Activated naive CD4-positive, alpha-beta T cell treated with anti-CD3 and anti-CD28 coated beads for 36 hours (primary cell): ENCODE measurements around the gene MLLT6. TPM values are rescaled to one million over a fixed set of nuclear protein-coding genes. Genes with fewer than 3 reads are reported as not detected.

Experiments used
- CTCF ChIA-PET: fragments of 350-600 bp; sonication (Branson Sonifier 250); formaldehyde crosslinking; loops from one replicate; lab custom pipeline; 2021; ENCODE audit warnings: antibody characterized with exemption; lab: Charles Lee
- DNase-seq: peaks from one replicate; pipeline ENCODE4 v3.0.0-alpha.2; 2020
- H3K27ac Mint-ChIP-seq: one replicate; pipeline ENCODE4 v1.8.0; 2021; ENCODE audit warnings: mild to moderate bottlenecking, mixed read lengths
- H3K27me3 Mint-ChIP-seq: one replicate; pipeline ENCODE4 v1.8.0; 2021; ENCODE audit warnings: low read depth, mixed read lengths
- H3K36me3 Mint-ChIP-seq: one replicate; pipeline ENCODE4 v1.8.0; 2021; ENCODE audit warnings: low read depth, mixed read lengths
- H3K4me1 Mint-ChIP-seq: one replicate; pipeline ENCODE4 v1.8.0; 2021; ENCODE audit warnings: low read depth, mixed read lengths
- H3K4me3 Mint-ChIP-seq: one replicate; pipeline ENCODE4 v1.8.0; 2021; ENCODE audit warnings: mild to moderate bottlenecking, moderate library complexity, mixed read lengths
- H3K9me3 Mint-ChIP-seq: one replicate; pipeline ENCODE4 v1.8.0; 2021; ENCODE audit warnings: mixed read lengths
- intact Hi-C: fragments of 100-400 bp; cut with micrococcal nuclease; formaldehyde crosslinking; loops from one replicate; pipeline ENCODE4 v1.15.1; 2023
- total RNA-seq, 2 experiments: library from RNA; stranded (reverse); gene quantifications; one replicate each; pipeline ENCODE4 v1.2.3, GENCODE V29; 2021

Gene MLLT6
- total RNA-seq, 2 experiments from 2014 or later: 170 to 177 TPM

DNA sequence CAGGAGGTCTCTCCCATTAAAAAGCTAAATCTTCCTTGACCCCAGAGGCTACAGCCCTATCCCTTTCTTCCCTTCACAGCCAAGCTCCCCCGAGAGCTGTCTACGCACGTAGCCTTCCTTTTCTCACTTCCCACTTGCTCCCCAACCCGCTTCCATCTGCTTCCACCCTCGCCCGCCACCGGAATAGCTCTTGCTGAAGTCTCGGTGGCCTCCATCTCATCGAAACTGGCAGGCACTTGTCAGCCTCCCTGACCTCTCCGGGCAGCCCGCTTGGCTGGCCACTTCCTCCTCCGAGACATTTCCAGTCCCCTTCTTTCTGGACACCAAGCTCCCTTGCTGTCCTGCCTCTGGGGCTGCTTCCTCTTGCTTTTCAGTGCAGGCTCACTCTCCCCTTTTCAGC is 19.6 kb upstream of the MLLT6 start:
- no peak for DNase-seq
- Mint-ChIP-seq H3K9me3 (no peaks in the 10 kb centered on the region), H3K4me1 (no peaks in the 10 kb centered on the region), H3K4me3 (no peak overlapping the region), H3K27me3 (no peaks in the 10 kb centered on the region), H3K27ac (no peak overlapping the region), H3K36me3 (no peaks in the 10 kb centered on the region)
- intact Hi-C loops: no loop called here
- CTCF ChIA-PET: no interaction called here

DNA sequence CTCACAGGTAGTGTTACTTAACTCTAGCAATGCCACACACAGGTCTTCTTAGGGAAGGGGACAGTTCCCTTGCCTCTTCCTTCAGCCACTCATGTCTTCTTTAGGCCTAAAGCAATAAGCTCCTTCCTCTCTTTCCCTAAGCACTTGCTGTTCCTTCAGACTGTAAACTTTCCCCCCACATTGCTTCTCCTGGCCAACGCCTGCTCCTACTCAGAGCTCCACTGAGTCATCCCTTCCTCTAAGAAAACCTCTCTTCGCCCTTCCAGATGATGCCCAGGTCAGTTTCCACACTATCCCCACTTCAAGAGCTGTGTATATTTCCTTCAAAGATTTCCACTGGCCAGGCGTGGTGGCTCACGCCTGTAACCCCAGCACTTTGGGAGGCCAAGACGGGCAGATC is 17.8 kb upstream of the MLLT6 start:
- CTCF ChIA-PET: interaction anchor here (1.6 to 2.1 kb wide), 2 partner anchors 11 to 48 kb away, joined by 7 to 14 read pairs; no protein-coding TSS in a partner anchor
- no peaks in the 10 kb centered on the region for H3K9me3 Mint-ChIP-seq
- no peak for DNase-seq
- H3K36me3 Mint-ChIP-seq: no peaks in the 10 kb centered on the region
- H3K4me3 Mint-ChIP-seq: no peak overlapping the region
- no peaks in the 10 kb centered on the region for H3K27me3 Mint-ChIP-seq
- no peaks in the 10 kb centered on the region for H3K4me1 Mint-ChIP-seq
- H3K27ac Mint-ChIP-seq: no peak overlapping the region
- intact Hi-C loops: no loop called here

DNA sequence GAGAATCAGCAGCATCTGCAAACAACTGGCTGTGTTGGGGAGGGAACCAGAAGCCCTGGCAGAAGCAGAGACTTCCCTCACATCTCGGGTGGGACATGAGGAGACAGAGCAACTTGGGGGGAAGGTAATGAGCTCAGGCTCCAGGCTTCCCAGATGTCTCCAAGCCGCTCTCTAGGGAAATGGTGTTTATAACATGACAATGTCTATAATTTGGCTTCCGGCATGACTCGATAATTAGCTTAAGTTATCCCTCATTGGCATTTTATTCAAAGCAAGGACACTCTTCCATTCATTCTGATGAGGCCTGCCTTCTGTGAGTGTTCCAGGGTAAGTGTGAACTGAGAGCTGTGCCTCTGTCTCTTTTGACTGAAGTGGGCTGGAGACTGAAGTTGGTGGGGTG is 14.7 kb upstream of the MLLT6 start:
- Mint-ChIP-seq H3K9me3 (no peaks in the 10 kb centered on the region), H3K4me1 (no peaks in the 10 kb centered on the region), H3K27me3 (no peaks in the 10 kb centered on the region), H3K36me3 (no peaks in the 10 kb centered on the region), H3K27ac (no peak overlapping the region), H3K4me3 (no peak overlapping the region)
- intact Hi-C loops: no loop called here
- CTCF ChIA-PET: interaction anchor here (1.0 kb wide), 1 partner anchor 14 kb away, joined by 5 read pairs; no protein-coding TSS in a partner anchor
- no peak for DNase-seq

DNA sequence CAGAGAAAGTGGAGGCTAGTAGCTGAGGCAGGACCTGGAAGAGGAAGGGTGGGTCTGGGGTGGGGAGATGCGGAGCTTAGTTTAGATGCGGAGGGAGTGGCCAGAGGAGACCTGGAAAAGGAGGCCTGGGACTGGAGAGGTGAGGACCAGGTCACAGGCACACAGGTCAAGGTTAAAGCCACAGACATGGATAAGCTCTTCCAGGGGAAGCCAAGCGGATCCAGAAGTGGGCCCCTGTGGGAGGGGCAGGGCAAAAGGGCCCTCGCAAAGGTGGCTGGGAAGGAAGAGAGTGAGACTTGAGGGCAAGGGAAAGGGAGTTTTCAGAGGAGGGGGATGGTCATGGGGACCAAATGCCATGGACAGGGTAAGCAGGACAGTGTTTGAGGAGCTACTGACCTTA is 13.9 kb upstream of the MLLT6 start:
- Mint-ChIP-seq H3K27ac (no peak overlapping the region), H3K4me1 (peaks cover 5% of the 10 kb centered on the region), H3K9me3 (no peaks in the 10 kb centered on the region), H3K4me3 (no peak overlapping the region), H3K36me3 (no peaks in the 10 kb centered on the region), H3K27me3 (no peaks in the 10 kb centered on the region)
- CTCF ChIA-PET: interaction anchor here (1.0 kb wide), 1 partner anchor 15 kb away, joined by 5 read pairs; no protein-coding TSS in a partner anchor
- DNase-seq: no peak
- intact Hi-C loops: no loop called here

DNA sequence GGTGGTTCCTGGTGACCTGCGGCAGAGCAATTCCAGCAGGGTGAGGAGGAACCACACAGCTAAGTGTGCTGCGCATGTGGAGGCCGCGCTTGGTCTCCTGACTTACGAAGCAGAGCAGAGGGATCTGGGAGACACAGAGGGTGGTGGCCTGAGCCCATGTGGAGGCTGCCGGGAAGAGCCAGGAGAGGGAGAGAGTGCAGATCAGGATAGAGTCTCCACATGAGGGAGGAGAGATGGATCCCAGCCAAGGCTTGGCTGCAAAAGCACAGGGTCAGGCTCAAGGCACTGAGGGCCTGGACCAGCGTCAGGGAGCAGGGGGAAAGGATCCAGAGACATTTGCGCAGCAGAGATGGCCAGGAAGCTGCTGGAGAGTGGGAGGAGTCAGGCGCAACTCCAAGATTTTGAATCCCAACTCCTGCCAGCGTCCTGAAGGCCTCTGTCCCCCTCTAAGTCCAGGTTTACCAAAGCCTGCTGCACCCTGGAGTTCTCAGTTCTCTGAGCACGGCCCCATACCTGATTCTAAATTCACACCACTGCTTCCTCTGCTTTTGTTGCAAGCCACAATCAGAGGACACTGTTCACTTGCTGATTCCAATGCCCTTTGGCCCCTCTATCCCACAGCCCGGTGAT is 11.3 kb upstream of the MLLT6 start:
- no peaks in the 10 kb centered on the region for H3K9me3 Mint-ChIP-seq
- intact Hi-C loops: no loop called here
- H3K4me3 Mint-ChIP-seq: no peak overlapping the region
- H3K36me3 Mint-ChIP-seq: no peaks in the 10 kb centered on the region
- peaks cover 25% of the 10 kb centered on the region for H3K4me1 Mint-ChIP-seq
- no peaks in the 10 kb centered on the region for H3K27me3 Mint-ChIP-seq
- CTCF ChIA-PET: interaction anchor here (1.5 kb wide), 1 partner anchor 42 kb away, joined by 3 read pairs; no protein-coding TSS in a partner anchor
- H3K27ac Mint-ChIP-seq: no peak overlapping the region
- DNase-seq: no peak

DNA sequence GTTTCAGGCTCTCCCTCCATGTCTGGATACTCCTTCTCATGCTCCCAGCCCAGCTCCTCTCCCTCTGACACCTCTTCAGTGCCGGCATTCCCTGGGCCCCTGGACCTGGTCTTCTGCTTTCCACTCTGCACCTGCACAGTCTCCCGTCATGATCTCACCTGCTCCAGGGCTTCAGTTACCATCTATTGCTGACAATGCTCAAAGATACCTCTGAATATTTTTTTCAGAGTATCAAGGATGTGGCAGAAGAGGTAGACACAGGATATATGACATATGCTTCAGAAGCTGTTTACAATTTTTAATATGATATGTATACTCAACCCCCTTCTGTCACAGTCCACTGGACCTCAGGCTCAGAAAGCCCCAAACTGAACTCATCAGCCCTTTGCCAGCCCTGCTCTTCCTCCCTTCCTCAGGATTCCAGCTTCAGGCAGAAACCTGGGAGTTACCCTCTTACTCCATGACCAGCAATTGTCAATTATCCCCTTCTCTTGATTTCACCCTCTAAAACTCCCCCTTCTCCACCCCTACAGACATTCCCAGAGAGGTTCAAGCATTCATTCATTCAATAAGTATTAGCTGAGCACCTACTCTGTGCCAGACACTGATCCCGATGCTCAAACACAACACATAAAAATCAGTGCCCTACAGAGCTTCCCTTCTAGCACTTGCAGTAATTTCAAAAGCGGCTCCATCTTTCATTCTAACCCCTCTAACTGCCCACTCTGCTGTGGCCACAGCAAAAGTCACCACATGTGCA is 7.8 kb upstream of the MLLT6 start:
- intact Hi-C loops: no loop called here
- no peaks in the 10 kb centered on the region for H3K27me3 Mint-ChIP-seq
- no peak overlapping the region for H3K4me3 Mint-ChIP-seq
- no peaks in the 10 kb centered on the region for H3K9me3 Mint-ChIP-seq
- CTCF ChIA-PET: interaction anchor here (0.6 to 2.2 kb wide), 4 partner anchors 8 to 200 kb away, joined by 3 to 14 read pairs (median 3); partner anchors contain the start of gene MLLT6
- no peaks in the 10 kb centered on the region for H3K36me3 Mint-ChIP-seq
- DNase-seq: no peak
- peaks cover 50% of the 10 kb centered on the region for H3K4me1 Mint-ChIP-seq
- no peak overlapping the region for H3K27ac Mint-ChIP-seq

DNA sequence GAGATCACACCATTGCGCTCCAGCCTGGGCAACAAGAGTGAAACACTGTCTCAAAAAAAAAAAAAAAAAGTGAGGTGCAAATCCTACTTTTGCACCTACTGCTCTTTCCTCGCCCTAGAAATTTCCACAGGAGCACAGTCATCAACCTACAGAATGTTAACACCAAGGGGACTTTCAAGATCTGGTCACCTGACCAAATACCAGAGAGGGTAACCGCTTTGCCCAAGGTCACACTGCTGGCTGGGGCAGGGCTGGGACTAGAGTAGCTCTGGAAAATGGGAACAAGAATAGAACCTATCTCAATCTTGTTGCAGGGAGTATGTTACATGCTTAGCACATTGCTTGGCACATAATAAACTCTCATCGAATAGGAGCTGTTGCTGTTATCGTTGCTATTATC is 6.3 kb upstream of the MLLT6 start:
- CTCF ChIA-PET: interaction anchor here (0.6 to 3.4 kb wide), 2 partner anchors 10 to 22 kb away, joined by 3 to 32 read pairs; partner anchors contain the start of gene EPOP
- intact Hi-C loops: no loop called here
- no peak overlapping the region for H3K4me3 Mint-ChIP-seq
- H3K4me1 Mint-ChIP-seq: peaks cover 50% of the 10 kb centered on the region
- no peak for DNase-seq
- no peaks in the 10 kb centered on the region for H3K27me3 Mint-ChIP-seq
- H3K9me3 Mint-ChIP-seq: no peaks in the 10 kb centered on the region
- peak overlapping the region; percentile 97 for H3K27ac Mint-ChIP-seq
- H3K36me3 Mint-ChIP-seq: peaks cover 2% of the 10 kb centered on the region

DNA sequence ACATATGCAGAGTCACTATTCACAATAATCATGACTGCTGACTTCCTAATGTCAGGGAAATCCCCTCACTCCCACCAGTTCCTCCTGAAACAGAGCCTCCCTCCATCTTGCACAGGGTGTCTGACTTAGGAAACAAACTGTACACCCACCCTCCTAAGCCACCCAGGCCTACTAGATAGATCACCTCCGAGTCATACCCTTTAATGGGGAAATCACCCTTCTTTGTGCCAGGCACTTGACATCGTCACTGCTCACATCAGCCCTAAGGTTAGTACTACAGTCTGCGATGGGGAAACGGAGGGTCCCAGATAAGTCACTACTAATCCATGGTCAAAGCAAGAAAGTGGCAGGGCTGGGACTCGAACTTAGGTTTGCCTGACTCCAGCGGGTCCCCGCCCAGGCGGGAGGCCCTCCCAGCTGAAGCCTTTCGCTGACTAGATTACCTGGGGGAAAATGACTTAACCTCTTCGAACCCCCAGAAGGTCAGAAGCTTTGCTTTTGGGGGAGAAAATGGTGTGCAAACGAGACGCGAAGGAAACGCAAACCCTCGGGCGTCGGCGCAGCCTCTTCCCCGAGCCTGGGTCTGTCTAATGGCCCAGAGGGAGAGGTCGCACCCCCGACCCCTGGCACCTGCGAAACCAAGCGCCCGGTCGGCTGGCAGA is 3.4 kb upstream of the MLLT6 start:
- intact Hi-C loops: loop anchor here (1.0 to 5.0 kb wide), 9 partner anchors 24 to 1071 kb away; partner anchors contain the start of genes CISD3, PSMB3 and RPL23
- Mint-ChIP-seq H3K4me1 (peaks cover 45% of the 10 kb centered on the region), H3K9me3 (no peaks in the 10 kb centered on the region), H3K27ac (peak overlapping the region; percentile 97), H3K27me3 (no peaks in the 10 kb centered on the region), H3K36me3 (peaks cover 13% of the 10 kb centered on the region), H3K4me3 (peak overlapping the region; percentile 79)
- peak; percentile 95 for DNase-seq
- CTCF ChIA-PET: interaction anchor here (0.7 to 3.4 kb wide), 4 partner anchors 25 to 34 kb away, joined by 3 to 32 read pairs (median 6); partner anchors contain the start of gene EPOP

DNA sequence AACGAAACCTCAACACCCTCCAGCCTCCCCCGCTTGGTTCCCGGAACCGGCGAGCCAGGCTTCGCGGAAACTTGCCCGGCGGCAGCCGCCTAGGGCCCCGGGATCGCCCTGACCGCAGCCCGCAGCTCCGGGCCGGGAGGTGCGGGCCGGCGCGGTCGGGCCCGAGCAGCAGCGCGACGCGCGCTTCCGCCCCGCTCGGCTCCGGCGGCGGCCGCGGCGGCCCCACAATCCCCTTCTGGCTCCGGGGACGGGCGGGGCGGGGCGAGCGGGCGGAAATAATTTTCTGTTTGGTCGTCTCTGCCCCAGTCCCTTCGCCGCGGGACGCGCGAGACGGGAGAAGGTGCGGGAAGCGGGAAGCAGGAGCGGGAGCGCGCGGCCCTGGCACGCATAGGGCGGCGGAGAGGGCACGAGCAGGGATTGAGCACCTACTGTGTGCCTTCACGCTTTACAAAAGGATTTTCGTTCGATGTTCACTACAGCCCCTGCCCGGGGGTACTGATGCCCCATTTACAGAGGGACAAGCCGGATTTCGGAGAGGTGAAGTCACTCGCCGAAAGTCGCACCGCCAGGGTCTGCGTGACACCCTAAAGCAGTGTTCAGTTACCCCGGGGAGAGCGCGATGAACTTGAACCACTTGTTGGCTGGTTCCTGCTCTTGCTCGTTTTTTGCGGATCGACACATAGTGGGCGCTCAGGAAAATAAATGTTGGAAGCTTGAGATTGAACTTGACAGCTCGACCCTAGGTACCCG is 2.7 kb upstream of the MLLT6 start:
- H3K4me3 Mint-ChIP-seq: peak overlapping the region; percentile 100
- peaks cover 45% of the 10 kb centered on the region for H3K4me1 Mint-ChIP-seq
- H3K36me3 Mint-ChIP-seq: peaks cover 20% of the 10 kb centered on the region
- H3K27ac Mint-ChIP-seq: peak overlapping the region; percentile 100
- intact Hi-C loops: loop anchor here (5.0 kb wide), 1 partner anchor 1070 kb away; no protein-coding TSS in a partner anchor
- no peaks in the 10 kb centered on the region for H3K27me3 Mint-ChIP-seq
- H3K9me3 Mint-ChIP-seq: no peaks in the 10 kb centered on the region
- peak; percentile 92 for DNase-seq
- CTCF ChIA-PET: interaction anchor here (0.7 to 3.4 kb wide), 3 partner anchors 26 to 33 kb away, joined by 6 to 32 read pairs (median 7); partner anchors contain the start of gene EPOP

DNA sequence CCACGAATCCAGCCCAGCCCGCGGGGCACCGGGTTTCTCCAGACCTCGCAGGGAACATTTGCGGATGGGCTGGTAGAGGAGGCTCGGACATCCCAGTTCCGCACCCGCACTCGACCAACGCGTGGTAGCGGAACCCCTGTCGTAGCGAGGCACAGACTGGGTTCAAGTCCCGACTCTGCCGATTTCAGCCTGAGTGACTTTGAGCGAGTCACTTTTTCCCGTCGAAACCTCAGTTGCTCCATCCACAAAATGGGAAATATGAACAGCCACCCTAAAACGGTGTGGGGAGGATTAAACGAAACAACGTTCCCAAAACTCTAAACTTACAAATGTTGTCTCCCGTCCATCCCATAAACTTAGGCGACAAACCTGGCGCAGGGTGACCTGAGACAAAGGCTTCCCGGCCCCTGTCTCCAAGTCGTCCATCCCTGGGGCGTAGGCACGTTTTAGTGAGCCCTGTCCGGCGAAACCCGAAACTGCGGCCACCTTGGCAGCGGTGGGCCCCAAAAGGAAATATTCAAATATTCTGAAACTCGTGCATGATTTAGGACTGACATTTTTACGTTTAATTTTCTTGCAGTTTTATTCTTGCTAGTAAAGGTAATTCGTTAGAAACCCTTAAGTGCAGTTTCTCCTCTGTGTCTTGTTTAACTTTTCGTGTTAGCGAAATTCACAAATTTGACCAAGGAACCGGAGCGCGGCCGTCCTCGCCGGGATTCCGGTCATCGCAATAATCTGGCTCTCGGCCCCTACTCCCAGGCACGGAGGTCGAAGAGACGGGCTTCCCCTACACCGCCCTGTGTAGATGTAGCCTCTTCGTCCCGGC is 1.9 kb upstream of the MLLT6 start:
- peak overlapping the region; percentile 100 for H3K4me3 Mint-ChIP-seq
- DNase-seq: no peak
- intact Hi-C loops: loop anchor here (5.0 kb wide), 1 partner anchor 1069 kb away; no protein-coding TSS in a partner anchor
- no peaks in the 10 kb centered on the region for H3K9me3 Mint-ChIP-seq
- peak overlapping the region; percentile 100 for H3K27ac Mint-ChIP-seq
- H3K27me3 Mint-ChIP-seq: no peaks in the 10 kb centered on the region
- H3K36me3 Mint-ChIP-seq: peaks cover 26% of the 10 kb centered on the region
- peaks cover 45% of the 10 kb centered on the region for H3K4me1 Mint-ChIP-seq
- CTCF ChIA-PET: no interaction called here
